ENCODE data around the gene CMSS1.

CMSS1 gene

GRCh38 chr3:99910752-99911290 lies 93.2 kb downstream of the CMSS1 start:
- ChIA-PET POLR2A (no interaction called here), CTCF (no interaction called here)
- no peak overlapping the region for H3K4me3 ChIP-seq (ENCODE audit: low read depth, low read length)
- no peak for TF ChIP-seq CTCF (IDR thresholded peaks at IDR 0.05; ENCODE audit: insufficient read depth, low read length, missing control alignments)
- DNase-seq (ENCODE audit: low read depth, low spot score) = no peak

- no peak overlapping the region for H3K4me3 ChIP-seq (ENCODE audit: low read depth, low read length)
- ChIA-PET CTCF (no interaction called here), POLR2A (no interaction called here)
Observed at GRCh38 chr3:99911433-99911832, 93.8 kb downstream of the CMSS1 start.

GRCh38 chr3:99915906-99916432 lies 98.3 kb downstream of the CMSS1 start:
- no peak for TF ChIP-seq CTCF (IDR thresholded peaks at IDR 0.05; ENCODE audit: insufficient read depth, low read length, missing control alignments)
- DNase-seq (ENCODE audit: low read depth, low spot score) = no peak
- H3K4me3 ChIP-seq (ENCODE audit: low read depth, low read length) = no peak overlapping the region
- CTCF ChIA-PET = no interaction called here
- POLR2A ChIA-PET = no interaction called here

More at GRCh38 chr3:99911433-99911832, 93.8 kb downstream of the CMSS1 start:
- TF ChIP-seq CTCF (IDR thresholded peaks at IDR 0.05; ENCODE audit: insufficient read depth, low read length, missing control alignments) = no peak
- DNase-seq (ENCODE audit: low read depth, low spot score) = no peak

- POLR2A ChIA-PET = no interaction called here
- DNase-seq (ENCODE audit: low read depth, low spot score) = no peak
- CTCF ChIA-PET = interaction anchor here (1.0 kb wide), 1 partner anchor 75 kb away, joined by 3 read pairs; no protein-coding TSS in a partner anchor
- TF ChIP-seq CTCF (IDR thresholded peaks at IDR 0.05; ENCODE audit: insufficient read depth, low read length, missing control alignments) = no peak
- no peak overlapping the region for H3K4me3 ChIP-seq (ENCODE audit: low read depth, low read length)
Observed at GRCh38 chr3:99918715-99919114, 101.1 kb downstream of the CMSS1 start.

GRCh38 chr3:99919694-99920093 lies 102.0 kb downstream of the CMSS1 start:
- POLR2A ChIA-PET = interaction anchor here (1.1 kb wide), 1 partner anchor 44 kb away, joined by 3 read pairs; no protein-coding TSS in a partner anchor
- H3K4me3 ChIP-seq (ENCODE audit: low read depth, low read length) = no peak overlapping the region
- no peak for TF ChIP-seq CTCF (IDR thresholded peaks at IDR 0.05; ENCODE audit: insufficient read depth, low read length, missing control alignments)
- CTCF ChIA-PET = interaction anchor here (0.6 kb wide), 1 partner anchor 16 kb away, joined by 3 read pairs; no protein-coding TSS in a partner anchor
- no peak for DNase-seq (ENCODE audit: low read depth, low spot score)

- TF ChIP-seq CTCF (IDR thresholded peaks at IDR 0.05; ENCODE audit: insufficient read depth, low read length, missing control alignments) = no peak
- no peak for DNase-seq (ENCODE audit: low read depth, low spot score)
- POLR2A ChIA-PET = interaction anchor here (1.0 to 1.1 kb wide), 2 partner anchors 17 to 45 kb away, joined by 3 read pairs; no protein-coding TSS in a partner anchor
- no peak overlapping the region for H3K4me3 ChIP-seq (ENCODE audit: low read depth, low read length)
- CTCF ChIA-PET = no interaction called here
Observed at GRCh38 chr3:99920481-99921376, 103.1 kb downstream of the CMSS1 start.
